Loucy (cell line): Measurements from ENCODE around the gene PDGFB.

Experiments used
- H2AFZ ChIP-seq: fragments of 200-600 bp; sonication (generic); 2 replicates; pipeline ENCODE4 v1.6.0; 2016; ENCODE audit warnings: antibody characterized with exemption, mild to moderate bottlenecking, low read length, moderate library complexity
- H3F3A ChIP-seq: fragments of 200-600 bp; 2 replicates; pipeline ENCODE4 v1.6.0; 2016; ENCODE audit warnings: antibody characterized with exemption, low read depth, mild to moderate bottlenecking
- H3K27me3 ChIP-seq: fragments of 200-600 bp; sonication (generic); 2 replicates; pipeline ENCODE4 v1.6.1; 2014; ENCODE audit warnings: low read length, mild to moderate bottlenecking; ENCODE audit not compliant: insufficient read depth, poor library complexity, severe bottlenecking
- H3K36me3 ChIP-seq: fragments of 200-600 bp; sonication (generic); 2 replicates; pipeline ENCODE4 v1.6.1; 2016; ENCODE audit warnings: low read length; ENCODE audit not compliant: insufficient read depth
- H3K4me1 ChIP-seq: fragments of 200-600 bp; sonication (generic); 2 replicates; pipeline ENCODE4 v1.5.1; 2014; ENCODE audit warnings: low read length, mild to moderate bottlenecking; ENCODE audit not compliant: insufficient read depth, poor library complexity, severe bottlenecking
- H3K4me2 ChIP-seq: fragments of 200-600 bp; sonication (generic); 2 replicates; pipeline ENCODE4 v1.6.0; 2014; ENCODE audit warnings: antibody characterized with exemption, low read length, low read depth, mild to moderate bottlenecking; ENCODE audit not compliant: poor library complexity, severe bottlenecking
- H3K4me3 ChIP-seq: fragments of 200-600 bp; sonication (generic); 2 replicates; pipeline ENCODE4 v1.5.1; 2014; ENCODE audit warnings: low read length, mild to moderate bottlenecking, mixed read lengths; ENCODE audit not compliant: poor library complexity, severe bottlenecking
- H3K79me2 ChIP-seq: fragments of 200-600 bp; sonication (generic); 2 replicates; pipeline ENCODE4 v1.6.1; 2014; ENCODE audit warnings: low read length; ENCODE audit not compliant: insufficient read depth
- H3K9ac ChIP-seq: fragments of 200-600 bp; sonication (generic); 2 replicates; pipeline ENCODE4 v1.6.0; 2014; ENCODE audit warnings: mild to moderate bottlenecking, low read depth, low read length, moderate library complexity; ENCODE audit not compliant: poor library complexity, severe bottlenecking
- H3K9me2 ChIP-seq: fragments of 200-600 bp; sonication (generic); replicated peaks from 2 replicates; pipeline ENCODE4 v1.6.1; 2016; ENCODE audit warnings: low read depth, low read length, mixed read lengths
- H3K9me3 ChIP-seq: fragments of 200-600 bp; sonication (generic); 2 replicates; pipeline ENCODE4 v1.6.1; 2014; ENCODE audit warnings: mild to moderate bottlenecking, antibody characterized with exemption, low read length, low read depth; ENCODE audit not compliant: insufficient read depth
- H4K20me1 ChIP-seq: fragments of 200-600 bp; sonication (generic); 2 replicates; pipeline ENCODE4 v1.6.0; 2014; ENCODE audit warnings: antibody characterized with exemption, low read length, mild to moderate bottlenecking; ENCODE audit not compliant: insufficient read depth, poor library complexity, severe bottlenecking
- CTCF ChIP-seq: fragments of 200-600 bp; sonication (generic); conservative IDR thresholded peaks from 2 replicates; pipeline ENCODE4 v1.5.1; 2014; ENCODE audit warnings: mild to moderate bottlenecking, antibody characterized with exemption, low read length
- EZH2phosphoT487 ChIP-seq: fragments of 200-600 bp; IDR thresholded peaks from 2 replicates; pipeline ENCODE4 v1.6.1; 2018; ENCODE audit warnings: antibody characterized with exemption, mild to moderate bottlenecking, moderate library complexity, borderline replicate concordance

PDGFB gene

GRCh38 chr22:39263626-39264348, 19.0 kb upstream of the PDGFB start:
- Histone ChIP-seq H3K9me3 (no peaks in the 10 kb centered on the region), H3F3A (no peaks in the 10 kb centered on the region), H3K79me2 (no peaks in the 10 kb centered on the region), H4K20me1 (no peaks in the 10 kb centered on the region), H3K4me3 (no peak overlapping the region), H3K4me1 (no peaks in the 10 kb centered on the region), H3K36me3 (no peaks in the 10 kb centered on the region), H2AFZ (no peak overlapping the region), H3K9ac (no peak overlapping the region), H3K9me2 (no peaks in the 10 kb centered on the region), H3K27me3 (no peaks in the 10 kb centered on the region), H3K4me2 (no peak overlapping the region)
- no peak for TF ChIP-seq CTCF
- TF ChIP-seq EZH2phosphoT487: no peak

GRCh38 chr22:39259666-39260065, 14.9 kb upstream of the PDGFB start:
- Histone ChIP-seq H3F3A (no peaks in the 10 kb centered on the region), H3K9me2 (no peaks in the 10 kb centered on the region), H3K4me3 (no peak overlapping the region), H3K9me3 (no peaks in the 10 kb centered on the region), H3K4me2 (no peak overlapping the region), H3K79me2 (no peaks in the 10 kb centered on the region), H4K20me1 (no peaks in the 10 kb centered on the region), H3K36me3 (no peaks in the 10 kb centered on the region), H2AFZ (no peak overlapping the region), H3K4me1 (no peaks in the 10 kb centered on the region), H3K27me3 (no peaks in the 10 kb centered on the region), H3K9ac (no peak overlapping the region)
- TF ChIP-seq CTCF (no peak), EZH2phosphoT487 (no peak)

GRCh38 chr22:39257901-39258475, 13.2 kb upstream of the PDGFB start:
- Histone ChIP-seq H3F3A (no peaks in the 10 kb centered on the region), H3K4me1 (no peaks in the 10 kb centered on the region), H3K9me3 (no peaks in the 10 kb centered on the region), H3K9ac (no peak overlapping the region), H3K9me2 (no peaks in the 10 kb centered on the region), H3K36me3 (no peaks in the 10 kb centered on the region), H3K4me2 (no peak overlapping the region), H3K27me3 (no peaks in the 10 kb centered on the region), H2AFZ (no peak overlapping the region), H3K4me3 (no peak overlapping the region), H4K20me1 (no peaks in the 10 kb centered on the region), H3K79me2 (no peaks in the 10 kb centered on the region)
- TF ChIP-seq EZH2phosphoT487 (no peak), CTCF (no peak)
